Right kidney (tissue), 1 donor: ENCODE data around the gene PSMD5.
A peak's percentile ranks its signal among the peaks of the same experiment; 100 is the strongest.

Source experiments
- DNase-seq: peaks from one replicate; pipeline ENCODE4 v3.0.0-alpha.2; 2016

Gene PSMD5

DNA sequence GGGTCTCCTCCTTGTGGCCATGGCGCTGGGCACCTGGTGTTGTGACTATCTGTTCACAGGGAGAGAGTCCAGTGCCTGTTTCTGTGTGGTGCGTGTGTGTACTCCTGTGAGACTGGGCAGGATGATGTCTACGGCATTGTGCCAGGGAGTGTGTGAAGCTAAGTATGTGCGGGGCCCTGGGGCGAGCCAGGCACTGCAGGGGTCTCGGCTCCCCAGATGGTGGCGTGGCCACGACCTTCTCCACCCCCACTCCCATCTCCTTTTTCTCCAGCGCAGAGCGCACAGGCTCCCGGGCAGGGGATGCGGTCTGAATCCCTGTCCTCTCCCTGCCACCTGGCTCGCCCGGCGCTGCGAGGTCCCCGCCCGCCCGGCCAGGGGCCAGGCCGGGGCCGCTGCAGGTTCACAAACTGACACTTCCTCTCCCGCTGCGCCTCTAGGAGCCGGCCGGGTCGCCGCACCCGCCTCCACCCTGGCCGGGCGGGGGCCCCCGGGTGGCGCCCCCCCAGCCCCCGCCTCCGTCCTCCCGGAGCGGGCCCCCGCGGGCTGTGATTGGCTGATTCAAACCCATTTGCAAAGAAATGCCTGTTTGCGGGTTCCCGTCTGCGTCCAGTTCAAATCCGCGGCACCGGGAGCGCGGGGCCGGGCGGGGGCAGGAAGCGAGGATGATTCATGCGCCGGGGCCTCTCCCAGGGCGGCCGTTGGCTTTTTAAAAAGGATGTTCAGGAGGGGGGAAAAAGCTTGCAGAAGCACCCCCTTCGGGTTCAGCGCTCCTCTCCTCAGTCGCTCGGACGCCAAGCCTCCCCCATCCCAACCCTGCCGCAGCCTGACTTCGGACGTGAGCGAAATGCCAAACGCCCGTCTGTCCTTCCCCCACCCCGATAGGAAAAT, 33.5 kb upstream of the PSMD5 start:
- DNase-seq = peak; percentile 79

DNA sequence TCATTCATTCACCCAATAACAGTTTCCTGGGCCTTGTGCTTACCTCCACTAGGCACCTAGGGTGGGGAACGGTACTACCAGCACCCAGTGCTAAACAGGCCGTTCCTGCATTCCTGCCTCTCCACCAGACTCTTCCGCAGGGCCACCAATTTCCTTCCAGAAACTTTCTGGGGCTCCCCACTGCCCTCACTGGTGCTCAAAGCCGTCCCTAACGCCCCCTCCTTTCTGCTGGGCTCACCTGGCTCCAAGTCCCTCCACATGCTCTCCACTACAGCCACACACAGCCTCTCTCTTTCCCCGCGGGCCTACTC, 32.9 kb upstream of the PSMD5 start:
- DNase-seq = no peak

DNA sequence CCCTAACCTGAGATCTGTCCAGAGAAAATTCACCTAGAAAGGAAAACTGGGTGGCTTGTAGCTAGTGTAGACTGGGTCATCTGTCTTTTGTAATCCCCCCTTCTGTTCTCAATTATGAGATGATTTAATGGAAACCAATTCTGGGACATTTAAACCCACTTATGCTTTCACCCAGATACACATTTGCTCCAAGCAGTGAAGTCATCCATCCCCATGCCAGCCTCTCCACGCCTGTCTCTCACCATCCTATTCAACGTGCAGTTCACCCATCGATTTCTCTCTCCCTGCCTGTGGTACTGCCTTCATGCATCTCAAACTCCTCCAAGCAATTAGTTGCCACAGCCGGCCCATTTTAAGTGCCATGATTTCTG, 32.5 kb upstream of the PSMD5 start:
- DNase-seq = no peak

DNA sequence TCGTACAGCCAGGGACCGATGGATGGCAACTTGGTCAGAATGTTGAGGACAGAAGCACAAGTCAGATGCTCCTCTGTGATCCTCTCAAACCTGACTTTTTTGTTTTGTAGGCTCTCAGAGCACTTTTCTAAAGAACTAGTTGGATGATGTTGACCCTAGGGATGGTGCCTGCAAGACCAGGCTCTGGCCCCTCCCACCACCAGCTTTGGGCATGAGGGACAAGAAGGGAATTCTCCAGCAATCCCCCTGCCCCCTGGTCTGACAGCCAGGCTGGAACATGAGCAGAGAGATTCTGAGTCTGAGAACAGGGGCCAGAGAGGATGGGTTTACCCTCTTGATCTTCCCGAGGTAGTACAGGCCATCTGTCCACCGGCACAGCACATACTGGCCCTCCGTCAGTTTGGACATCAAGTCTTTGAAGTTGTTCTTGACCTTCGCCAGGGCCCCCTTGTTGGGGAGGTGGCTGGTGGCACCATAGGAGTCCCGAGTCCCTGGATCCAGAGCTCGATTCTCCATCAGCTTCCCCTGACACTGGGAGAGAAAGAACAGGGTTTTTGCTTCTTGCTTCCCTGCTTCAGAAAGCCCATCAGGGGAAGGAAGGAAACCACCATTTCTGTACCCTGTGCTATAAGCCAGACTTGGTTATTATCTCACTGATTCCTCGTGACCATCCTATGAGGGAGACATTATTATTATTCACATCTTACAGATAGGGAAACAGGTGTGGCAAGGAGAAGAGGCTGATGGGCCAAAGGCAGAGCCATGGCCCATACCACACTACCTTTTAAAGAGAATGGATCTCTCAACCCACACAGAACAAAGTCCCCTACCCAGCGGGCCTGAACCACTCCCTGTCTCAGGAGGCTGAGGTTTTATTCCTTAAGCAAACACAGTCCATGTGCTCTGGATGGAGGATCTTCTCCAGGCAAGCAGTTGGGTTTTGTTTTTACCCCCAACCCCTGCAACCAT, 31.8 kb upstream of the PSMD5 start:
- no peak for DNase-seq

DNA sequence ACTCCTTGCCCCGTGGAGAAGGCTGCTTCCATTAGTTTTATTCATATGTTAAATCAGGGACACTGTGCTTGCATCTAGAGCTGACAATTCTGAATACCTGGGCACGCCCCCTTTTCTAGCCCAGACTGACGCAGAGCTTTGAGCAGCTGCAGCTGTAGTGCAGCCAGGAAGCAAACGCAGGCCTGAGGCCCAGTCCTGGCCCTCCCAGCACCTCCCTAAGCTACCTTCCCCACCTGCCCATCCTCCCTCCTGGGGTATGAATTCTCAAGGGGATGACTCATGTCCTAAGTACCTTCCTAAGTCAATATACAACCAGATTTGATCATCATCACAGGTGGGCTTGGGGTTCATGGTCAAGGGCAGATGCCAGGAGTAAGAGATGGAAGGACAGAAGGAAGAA, 30.8 kb upstream of the PSMD5 start:
- no peak for DNase-seq

DNA sequence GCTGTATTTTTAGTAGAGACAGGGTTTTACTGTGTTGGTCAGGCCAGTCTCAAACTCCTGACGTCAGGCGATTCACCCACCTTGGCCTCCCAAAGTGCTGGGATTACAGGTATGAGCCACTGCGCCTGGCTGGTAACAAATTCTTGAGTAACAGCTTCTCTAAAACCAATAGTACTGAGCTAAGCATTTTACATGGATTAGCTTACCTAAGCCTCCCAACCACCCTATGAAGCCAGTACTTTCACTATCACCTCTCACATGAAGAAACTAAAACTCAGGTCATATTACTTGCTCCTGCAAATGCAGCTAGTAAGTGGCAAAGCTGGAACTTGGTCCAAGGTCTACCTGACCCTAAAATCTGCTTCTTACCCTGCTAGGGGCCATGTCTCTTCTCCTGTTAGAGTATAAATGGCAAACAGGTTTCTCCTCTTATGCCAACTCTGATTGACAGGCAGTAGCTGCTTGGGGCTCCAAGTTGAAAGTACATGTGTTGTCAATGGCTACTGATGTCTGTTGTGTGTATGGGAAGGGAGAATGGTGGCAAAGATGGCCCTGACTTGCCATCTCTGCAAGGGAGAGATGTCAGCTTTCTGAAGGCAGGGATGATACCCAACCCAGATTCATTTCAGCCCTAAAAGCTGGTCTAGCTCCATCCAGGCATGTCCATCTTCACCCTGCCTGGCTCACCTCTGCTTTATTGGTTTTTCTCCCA, 30.2 kb upstream of the PSMD5 start:
- DNase-seq = no peak

DNA sequence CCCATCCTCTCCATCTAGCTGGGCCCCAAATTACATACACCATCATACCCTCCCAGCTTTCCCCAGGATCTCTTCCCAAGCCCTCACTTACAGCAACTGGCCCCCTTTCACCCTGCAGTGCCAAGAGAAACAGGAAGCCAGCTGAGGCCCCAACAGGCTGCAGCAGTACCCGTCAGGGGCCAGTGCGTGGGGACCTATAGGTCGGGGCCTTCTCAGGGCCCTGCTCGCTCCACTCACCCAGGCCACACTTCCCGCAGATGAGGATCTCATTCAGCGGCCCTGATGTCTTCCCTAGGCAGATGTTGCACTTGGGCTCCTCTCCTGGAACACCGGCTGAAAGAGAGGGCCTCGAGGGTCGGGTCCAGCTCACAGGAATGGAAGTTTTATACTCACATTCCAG, 27.5 kb upstream of the PSMD5 start:
- DNase-seq = no peak

DNA sequence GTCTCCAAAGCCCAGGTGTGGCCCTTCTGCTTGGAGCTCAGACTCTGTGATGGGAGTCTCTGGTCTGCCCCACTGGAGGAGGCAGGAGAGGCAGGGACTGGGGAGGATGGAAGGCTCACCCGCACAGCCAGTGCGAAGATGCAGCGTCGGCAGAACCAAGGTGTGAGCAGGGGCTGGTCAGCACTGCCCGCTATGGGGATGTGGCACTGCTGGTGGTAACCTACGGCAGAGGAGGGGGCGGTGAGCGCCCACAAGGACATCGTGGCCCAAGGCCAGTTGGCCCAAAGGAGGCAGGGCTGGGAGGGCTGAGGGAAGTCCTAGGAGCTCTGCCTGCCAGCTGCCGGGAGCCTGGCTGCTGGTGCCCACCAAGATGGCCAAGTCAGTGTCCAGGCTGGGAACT, 27.0 kb upstream of the PSMD5 start:
- DNase-seq = no peak

DNA sequence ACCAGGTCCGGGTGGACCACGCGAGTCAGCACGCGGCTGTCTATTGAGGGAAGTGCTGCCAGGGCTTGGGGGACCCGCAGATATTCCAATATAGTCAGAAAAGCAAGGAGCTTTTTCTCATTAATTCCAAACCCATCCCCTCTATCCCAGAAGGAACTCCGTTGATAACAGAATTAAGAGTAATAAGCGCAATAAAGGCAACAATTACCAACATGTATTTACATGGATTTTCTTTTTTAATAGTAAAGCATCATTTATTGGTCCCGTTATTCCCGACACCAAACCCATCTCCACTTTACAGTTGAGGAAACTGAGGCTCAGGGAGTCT, 26.6 kb upstream of the PSMD5 start:
- no peak for DNase-seq

DNA sequence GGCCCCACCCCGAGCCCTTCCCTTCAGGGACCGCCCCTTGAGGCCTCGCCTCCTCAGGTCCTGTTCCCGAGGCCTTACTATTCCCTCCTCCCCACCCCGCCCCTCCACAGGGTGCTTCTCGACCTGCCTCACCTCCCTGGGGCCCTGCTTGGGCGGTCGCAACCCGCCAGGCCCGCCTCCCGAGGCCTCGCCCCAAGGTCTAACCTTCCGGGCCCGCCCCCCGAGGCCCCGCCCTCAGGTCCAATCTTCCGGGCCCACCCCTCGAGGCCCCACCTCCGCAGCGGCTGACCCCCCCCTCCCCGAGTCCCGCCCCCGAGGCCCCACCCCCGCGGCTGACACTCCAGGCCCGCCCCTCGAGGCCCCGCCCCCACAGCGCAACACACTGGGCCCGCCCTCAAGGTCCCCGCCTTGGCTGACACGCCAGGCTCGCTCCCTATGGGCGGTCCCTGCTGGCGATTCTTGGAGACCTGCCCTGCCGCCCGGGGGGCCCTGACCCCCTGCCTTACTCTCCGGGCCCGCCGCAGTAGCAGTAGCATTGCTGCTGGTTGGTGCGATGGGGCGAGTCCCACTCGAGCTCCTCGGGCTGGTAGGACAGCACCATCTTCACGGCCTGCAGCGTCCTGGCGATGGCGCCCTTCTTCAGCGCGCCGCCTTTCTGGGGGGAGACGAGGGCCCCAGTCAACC, 26.1 kb upstream of the PSMD5 start:
- DNase-seq = peak; percentile 90

DNA sequence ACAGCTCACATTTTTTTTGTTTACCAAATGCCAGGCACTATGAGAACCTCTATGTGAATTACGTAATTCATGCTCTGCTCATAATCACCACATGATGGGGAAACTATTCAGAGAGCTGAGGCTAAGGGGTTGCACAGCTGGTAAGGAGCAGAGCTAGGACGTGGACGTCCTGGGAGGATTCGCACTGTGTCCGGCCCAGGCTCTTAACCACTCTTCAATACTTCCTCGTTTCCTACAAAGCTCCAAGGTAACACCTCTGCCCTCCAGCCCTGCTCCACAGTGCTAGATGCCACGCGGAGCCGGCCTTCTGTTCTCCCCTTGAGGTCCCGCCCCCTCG, 25.6 kb upstream of the PSMD5 start:
- DNase-seq = no peak

DNA sequence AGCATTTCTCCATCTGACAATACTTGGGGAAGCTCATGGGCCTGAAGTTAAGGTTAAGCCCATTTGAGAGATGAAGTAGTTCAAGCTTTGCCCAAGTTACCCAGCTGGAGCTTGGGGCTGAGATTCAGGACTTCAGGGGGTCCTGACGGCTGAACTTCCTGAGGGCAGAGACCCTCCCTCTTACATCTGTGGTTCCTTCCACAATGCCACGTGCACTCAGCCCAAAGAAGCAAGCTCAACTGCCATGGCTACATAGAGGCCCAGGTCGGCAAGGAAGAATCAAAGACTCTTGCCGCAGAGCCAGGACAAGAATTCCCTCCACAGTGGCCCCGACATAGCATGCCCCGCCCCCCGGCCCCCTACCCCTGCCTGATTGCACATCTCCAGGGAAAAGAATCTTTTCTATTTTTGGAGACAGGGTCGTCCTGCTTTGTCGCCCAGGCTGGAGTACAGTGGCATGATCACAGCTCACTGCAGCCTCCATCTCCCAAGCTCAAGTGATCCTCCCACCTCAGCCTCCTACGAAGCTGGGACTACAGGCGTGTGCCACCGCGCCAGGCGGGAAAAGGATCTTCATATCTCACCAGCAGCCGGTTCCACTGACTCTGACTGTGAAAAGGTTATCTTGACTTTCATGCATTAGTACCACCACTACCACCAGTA, 25.1 kb upstream of the PSMD5 start:
- peak; percentile 30 for DNase-seq

DNA sequence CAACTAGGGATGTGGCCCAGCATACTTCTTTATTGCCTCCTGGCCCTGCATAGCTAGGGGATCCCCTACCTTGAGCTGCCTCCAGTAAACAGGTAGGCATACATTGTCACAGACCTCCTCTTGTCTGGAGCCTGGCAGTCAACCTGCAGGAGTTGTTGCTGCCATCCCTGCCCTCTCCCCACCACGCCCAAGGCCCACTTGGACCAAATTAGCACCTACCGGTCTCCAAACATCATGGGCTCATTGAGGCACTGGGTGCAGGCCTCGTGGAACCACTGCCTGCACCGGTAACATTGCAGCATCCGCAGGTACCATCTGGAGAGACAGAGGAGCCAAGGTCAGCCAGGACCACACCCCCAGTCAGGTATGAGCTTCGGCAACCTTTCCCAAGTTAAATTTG, 23.9 kb upstream of the PSMD5 start:
- no peak for DNase-seq

DNA sequence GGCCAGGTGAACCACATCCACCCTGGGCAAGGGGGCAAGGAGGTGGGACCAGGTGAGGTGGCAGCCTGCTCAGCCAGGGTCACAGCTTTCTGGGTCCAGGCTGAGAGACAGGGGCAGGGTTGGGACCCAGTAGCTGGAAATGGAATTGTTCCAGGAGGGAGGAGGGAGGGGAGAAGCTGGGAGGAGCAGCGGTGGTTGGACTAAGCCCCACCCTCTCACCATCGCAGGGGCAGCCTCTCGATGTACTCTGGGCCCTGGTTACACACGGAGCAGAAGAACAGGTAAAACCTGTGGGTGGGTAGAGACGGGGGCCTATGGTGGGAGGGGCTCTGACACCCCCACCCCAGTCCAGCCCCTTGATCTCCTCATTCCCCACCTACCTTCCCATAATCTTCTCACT, 23.1 kb upstream of the PSMD5 start:
- no peak for DNase-seq

DNA sequence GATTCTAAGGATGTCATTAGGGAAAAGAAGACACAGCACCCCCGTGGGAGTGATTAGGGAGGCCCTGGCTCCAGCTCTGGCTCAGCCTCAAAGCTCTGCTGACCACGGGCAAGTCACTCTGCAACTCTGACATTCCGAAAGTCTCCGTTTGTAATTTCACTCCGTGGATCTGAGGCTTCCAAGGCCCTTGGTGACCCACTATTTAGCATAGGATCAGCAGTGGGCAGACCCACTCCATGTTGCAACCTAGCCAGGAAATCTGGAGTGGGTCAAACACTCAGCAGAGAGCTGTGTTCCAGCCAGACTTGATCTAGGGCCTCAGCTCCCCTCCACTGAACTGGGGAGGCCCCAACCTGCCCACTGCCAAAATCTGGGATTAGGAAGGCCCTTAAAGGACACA, 22.5 kb upstream of the PSMD5 start:
- DNase-seq = no peak

DNA sequence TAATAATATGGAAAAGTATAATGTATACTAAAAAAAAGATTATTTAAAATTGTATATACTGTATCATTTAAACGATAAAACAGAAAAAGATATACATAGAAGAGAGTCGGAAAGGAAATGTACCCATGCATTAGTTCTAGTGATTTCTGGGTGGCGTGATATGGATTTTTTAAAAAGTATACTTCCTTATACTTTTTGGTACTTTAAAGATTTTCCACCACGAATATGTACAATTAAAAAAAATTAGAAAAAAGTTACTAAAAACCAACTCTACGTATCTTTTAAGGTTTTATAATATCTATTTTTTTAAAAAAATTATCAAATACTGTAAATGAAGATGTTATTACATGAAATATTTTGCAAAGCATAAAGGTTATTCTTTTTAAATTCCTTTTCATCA, 22.0 kb upstream of the PSMD5 start:
- no peak for DNase-seq

DNA sequence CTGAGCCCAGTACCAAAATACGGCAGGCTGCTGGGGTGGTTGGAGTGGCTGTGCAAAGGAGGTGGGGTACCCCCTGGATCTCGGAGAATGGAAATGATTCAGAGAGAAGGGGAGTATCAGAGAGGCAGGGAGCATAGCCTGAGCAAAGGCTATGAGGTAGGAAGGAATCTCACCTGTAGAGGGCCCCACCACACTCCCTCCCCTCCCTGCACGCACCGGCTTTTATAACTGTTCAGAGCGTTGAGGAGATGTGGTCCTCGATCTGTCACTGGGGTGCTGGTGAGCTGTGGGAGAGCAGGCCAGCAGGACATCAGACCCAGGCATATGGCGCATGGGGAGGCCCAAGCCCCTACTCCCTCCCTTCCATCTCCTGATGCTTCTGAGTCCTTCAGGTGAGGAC, 21.1 kb upstream of the PSMD5 start:
- no peak for DNase-seq

DNA sequence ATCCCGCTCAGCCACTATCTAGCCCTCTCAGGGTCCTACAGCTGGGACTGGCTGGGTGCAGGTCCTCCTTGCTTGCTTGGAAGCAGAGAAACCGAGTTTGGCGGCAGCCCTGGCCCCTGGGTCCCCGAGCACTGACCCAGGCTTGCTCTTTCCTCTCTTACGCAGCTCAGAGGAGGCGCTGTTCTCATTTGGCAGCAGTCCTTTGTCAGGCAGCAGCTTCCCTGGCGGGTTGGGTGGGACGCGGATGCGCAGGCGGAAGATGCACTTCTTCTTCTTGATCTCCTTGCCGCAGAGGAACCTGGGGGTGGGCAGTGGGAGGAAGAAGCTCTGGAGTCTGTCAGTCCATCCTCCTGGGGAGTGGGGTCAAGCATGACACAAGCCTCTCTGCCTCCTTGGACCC, 19.7 kb upstream of the PSMD5 start:
- DNase-seq = no peak

DNA sequence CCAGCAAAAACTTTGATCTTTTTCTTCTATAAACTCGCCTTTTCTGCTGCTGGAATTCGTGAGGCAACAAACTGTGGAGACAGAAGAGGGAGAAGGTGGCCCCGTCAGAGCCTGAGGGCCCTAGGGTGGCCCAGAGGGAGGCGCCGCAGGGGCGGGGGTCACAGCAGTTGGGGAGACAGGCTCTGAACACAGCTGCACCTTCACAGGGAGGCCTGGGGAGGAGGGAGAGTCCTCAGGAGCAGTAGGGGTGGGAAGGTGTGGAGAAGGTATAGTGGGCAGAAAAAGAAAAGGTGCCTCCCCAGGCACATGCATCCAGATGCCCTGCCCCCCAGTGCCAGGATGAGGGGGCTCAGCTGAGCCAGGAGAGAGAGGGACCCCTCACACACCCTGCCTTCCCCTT, 19.2 kb upstream of the PSMD5 start:
- no peak for DNase-seq

DNA sequence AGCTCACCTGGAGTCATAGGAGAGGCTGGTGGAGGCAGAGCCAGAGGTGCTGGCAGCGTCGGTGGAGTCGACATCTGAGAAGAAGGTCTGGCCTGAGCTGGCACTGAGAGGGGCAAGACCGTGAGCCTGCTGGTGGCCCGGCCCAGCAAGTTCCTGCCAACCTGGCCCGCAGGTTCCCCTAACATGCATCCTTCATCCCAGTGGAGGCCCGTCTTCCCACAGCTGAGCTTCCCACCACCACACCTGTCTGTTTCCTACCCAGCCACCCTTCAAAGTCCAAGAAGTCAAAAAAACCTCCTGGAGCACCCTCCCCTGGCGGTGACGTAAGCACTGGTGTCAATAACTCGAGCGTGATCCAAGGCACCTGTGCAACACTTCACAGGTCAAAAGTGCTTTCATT, 17.4 kb upstream of the PSMD5 start:
- DNase-seq = no peak

DNA sequence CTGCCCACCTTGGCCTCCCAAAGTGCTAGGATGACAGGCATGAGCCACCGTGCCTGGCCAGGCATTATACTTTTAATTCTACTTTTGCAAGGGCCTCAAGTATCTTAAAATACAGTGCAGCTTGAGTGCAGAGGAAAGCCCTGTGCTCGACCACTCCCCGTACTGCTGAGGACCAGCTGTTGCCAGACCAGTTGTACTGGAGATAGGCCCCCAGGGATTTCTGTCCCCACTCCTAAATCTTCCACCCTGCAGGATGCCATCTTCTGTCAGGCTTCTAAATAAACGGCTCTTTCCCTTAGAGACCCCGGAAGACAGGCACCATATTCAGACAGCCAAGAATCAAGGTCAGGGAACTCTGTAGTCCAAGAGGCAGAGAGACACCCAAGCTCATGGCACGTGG, 16.6 kb upstream of the PSMD5 start:
- no peak for DNase-seq

DNA sequence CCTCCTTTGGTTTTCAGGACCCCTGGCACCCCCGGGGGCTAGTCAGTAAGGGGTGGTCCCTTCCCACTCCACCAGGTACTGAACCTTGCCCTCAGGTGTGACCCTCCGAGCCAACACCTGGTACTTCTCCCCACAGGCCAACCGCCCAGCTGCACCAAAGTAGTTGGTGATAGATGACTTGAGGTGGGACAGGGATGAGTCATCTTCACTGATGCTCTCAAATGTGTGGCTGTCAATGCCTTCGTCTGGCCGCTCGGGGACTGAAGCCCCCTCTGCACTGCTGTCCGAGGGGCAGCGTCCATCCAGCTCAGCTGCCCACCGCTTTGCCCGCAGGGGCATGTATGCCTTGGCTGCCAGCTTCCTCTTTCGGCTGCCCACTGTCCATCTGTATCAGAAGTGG, 15.2 kb upstream of the PSMD5 start:
- DNase-seq = no peak
